Stimulated activated CD8-positive, alpha-beta memory T cell treated with anti-CD3 and anti-CD28 coated beads, Interleukin-4, amount 100 ng/mL, for 48 hours (primary cell): ENCODE measurements around the gene TXNDC8.
"Not testable (repeated sequence)": the region's sequence is repeated elsewhere in the genome, so short reads cannot be mapped to it uniquely, and the experiment has no call there.

Source experiments
- DNase-seq: peaks from one replicate; pipeline ENCODE4 v3.0.0-alpha.2; 2020

TXNDC8 gene

GRCh38 chr9:110323818-110324217 lies 13.8 kb downstream of the TXNDC8 start:
- no peak for DNase-seq

- DNase-seq = no peak
Measured at GRCh38 chr9:110320651-110321445, 16.8 kb downstream of the TXNDC8 start.

GRCh38 chr9:110319781-110320492 lies 17.7 kb downstream of the TXNDC8 start:
- no peak for DNase-seq

- no peak for DNase-seq
Measured at GRCh38 chr9:110317911-110318310, 19.8 kb downstream of the TXNDC8 start.

GRCh38 chr9:110316261-110317075 lies 21.2 kb downstream of the TXNDC8 start:
- no peak for DNase-seq

GRCh38 chr9:110311978-110312377 lies 25.7 kb downstream of the TXNDC8 start:
- DNase-seq = not testable (repeated sequence)

- DNase-seq = no peak
Measured at GRCh38 chr9:110309681-110310080, 28.0 kb downstream of the TXNDC8 start.

- no peak for DNase-seq
Measured at GRCh38 chr9:110308633-110309038, 29.0 kb downstream of the TXNDC8 start.

- DNase-seq = no peak
Measured at GRCh38 chr9:110307191-110307590, 30.5 kb downstream of the TXNDC8 start.

GRCh38 chr9:110303133-110303532 lies 34.5 kb downstream of the TXNDC8 start:
- DNase-seq = no peak

GRCh38 chr9:110298043-110298605 lies 39.5 kb downstream of the TXNDC8 start:
- DNase-seq = no peak

- DNase-seq = no peak
Measured at GRCh38 chr9:110293248-110293647, 44.4 kb downstream of the TXNDC8 start.

GRCh38 chr9:110291921-110292557 lies 45.6 kb downstream of the TXNDC8 start:
- no peak for DNase-seq

GRCh38 chr9:110290001-110290400 lies 47.7 kb downstream of the TXNDC8 start:
- no peak for DNase-seq

GRCh38 chr9:110288503-110288902 lies 49.2 kb downstream of the TXNDC8 start:
- DNase-seq = no peak

- DNase-seq = no peak
Measured at GRCh38 chr9:110287289-110287680, 50.4 kb downstream of the TXNDC8 start.

- no peak for DNase-seq
Measured at GRCh38 chr9:110284211-110284844, 53.3 kb downstream of the TXNDC8 start.

GRCh38 chr9:110283751-110284150 lies 53.9 kb downstream of the TXNDC8 start:
- no peak for DNase-seq

- no peak for DNase-seq
Measured at GRCh38 chr9:110282739-110283081, 55.0 kb downstream of the TXNDC8 start.

GRCh38 chr9:110282018-110282738 lies 55.5 kb downstream of the TXNDC8 start:
- no peak for DNase-seq

GRCh38 chr9:110278080-110278707 lies 59.5 kb downstream of the TXNDC8 start:
- DNase-seq = no peak
